ENCODE measurements around the gene RGS3.

RGS3 gene

DNA sequence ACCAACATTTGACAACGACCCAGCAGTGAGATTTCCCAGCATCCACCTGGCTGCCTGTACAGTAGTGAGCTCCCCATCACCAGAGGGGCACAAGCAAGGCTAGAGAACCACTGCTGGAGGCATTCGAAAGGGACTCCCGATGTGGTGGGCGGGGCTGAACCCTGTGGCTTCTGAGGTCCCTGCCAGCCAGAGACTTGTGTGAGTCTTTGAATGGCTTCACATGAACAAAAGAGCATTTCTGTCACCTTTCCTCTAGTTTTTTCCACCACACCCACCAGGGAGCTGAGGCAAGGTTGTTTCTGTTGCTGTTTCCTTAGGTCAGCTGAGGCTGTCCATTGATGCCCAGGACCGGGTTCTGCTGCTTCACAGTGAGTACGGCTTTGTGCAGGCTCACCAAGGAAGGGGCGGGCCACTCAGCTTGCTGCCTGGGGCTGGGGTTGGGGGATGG is 15.7 kb downstream of the RGS3 start:
- Histone ChIP-seq H3K27me3 (ENCODE audit: insufficient read depth, low read length) (no peaks in the 10 kb centered on the region), H3K27ac (ENCODE audit: low read depth, low read length) (no peak overlapping the region), H3K4me3 (ENCODE audit: low read length) (no peak overlapping the region), H3K9me3 (ENCODE audit: insufficient read depth, low read depth, low read length) (no peaks in the 10 kb centered on the region), H3K36me3 (ENCODE audit: insufficient read depth, low read length) (no peaks in the 10 kb centered on the region), H3K4me1 (ENCODE audit: insufficient read depth, low read length) (no peaks in the 10 kb centered on the region), H3K9ac (ENCODE audit: low read depth, low read length) (no peak overlapping the region)
- WGBS, result 65% methylated on average over 7 of the region's 7 CpGs

DNA sequence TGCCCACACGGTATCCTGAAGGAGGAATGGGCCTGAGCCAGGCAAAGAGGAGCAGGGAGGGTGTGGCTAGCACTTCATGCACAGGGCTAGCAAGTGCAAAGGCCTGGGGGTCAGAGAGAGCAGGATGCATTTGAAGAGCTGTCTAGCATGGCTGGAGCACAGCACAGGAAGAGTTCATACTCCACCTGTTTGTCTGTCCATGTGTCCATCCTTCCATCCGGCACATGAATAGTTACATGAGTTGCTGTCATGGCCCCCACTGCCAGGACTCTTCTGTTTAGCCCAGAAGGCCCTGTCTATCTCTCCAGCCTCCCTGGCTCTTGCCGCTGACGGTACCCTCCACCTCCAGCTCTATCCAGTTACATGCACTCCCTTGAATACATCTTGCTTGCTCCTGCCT is 17.1 kb downstream of the RGS3 start:
- H3K27me3 ChIP-seq (ENCODE audit: insufficient read depth, low read length), result no peaks in the 10 kb centered on the region
- 92% methylated on average over 4 of the region's 4 CpGs for WGBS

DNA sequence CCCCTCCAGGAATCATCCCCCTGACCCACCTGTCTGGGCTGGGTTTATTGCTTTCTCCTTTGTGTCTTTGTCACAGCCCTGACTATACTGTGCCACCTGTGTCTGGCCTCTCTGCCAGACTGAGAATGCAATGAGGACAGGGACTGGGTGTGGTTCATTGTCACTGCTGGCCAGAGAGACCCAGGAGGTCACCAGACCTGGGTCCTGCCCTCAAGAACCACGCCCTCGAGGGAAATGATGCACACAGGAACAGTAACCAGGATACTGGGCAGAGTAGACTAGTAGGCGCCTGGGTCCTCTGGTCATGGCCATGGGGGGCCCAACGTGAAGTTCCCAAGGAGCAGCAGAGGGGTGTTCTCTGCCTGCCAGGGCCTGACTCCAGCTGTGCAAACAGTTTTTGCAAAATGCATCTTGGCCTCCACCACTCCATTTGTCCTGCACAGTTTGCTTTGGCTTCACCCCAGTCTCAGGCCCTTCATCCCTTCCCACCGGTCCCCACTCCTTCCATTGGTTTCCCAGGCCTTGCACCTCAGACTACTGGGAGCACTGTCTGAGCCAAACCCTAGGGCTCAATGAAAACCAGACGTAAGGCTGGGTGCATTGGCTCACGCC is 17.8 kb downstream of the RGS3 start:
- WGBS, result 92% methylated on average over 7 of the region's 7 CpGs
- H3K4me3 ChIP-seq (ENCODE audit: low read length), result no peak overlapping the region
- H3K27me3 ChIP-seq (ENCODE audit: insufficient read depth, low read length), result no peaks in the 10 kb centered on the region
- no peaks in the 10 kb centered on the region for H3K4me1 ChIP-seq (ENCODE audit: insufficient read depth, low read length)
- no peaks in the 10 kb centered on the region for H3K36me3 ChIP-seq (ENCODE audit: insufficient read depth, low read length)
- H3K27ac ChIP-seq (ENCODE audit: low read depth, low read length), result no peak overlapping the region
- H3K9ac ChIP-seq (ENCODE audit: low read depth, low read length), result no peak overlapping the region
- H3K9me3 ChIP-seq (ENCODE audit: insufficient read depth, low read depth, low read length), result no peaks in the 10 kb centered on the region

More for the DNA sequence above, 17.1 kb downstream of the RGS3 start:
- no peak overlapping the region for H3K4me3 ChIP-seq (ENCODE audit: low read length)
- H3K9me3 ChIP-seq (ENCODE audit: insufficient read depth, low read depth, low read length), result no peaks in the 10 kb centered on the region
- H3K27ac ChIP-seq (ENCODE audit: low read depth, low read length), result no peak overlapping the region
- no peak overlapping the region for H3K9ac ChIP-seq (ENCODE audit: low read depth, low read length)
- H3K4me1 ChIP-seq (ENCODE audit: insufficient read depth, low read length), result no peaks in the 10 kb centered on the region
- no peaks in the 10 kb centered on the region for H3K36me3 ChIP-seq (ENCODE audit: insufficient read depth, low read length)

DNA sequence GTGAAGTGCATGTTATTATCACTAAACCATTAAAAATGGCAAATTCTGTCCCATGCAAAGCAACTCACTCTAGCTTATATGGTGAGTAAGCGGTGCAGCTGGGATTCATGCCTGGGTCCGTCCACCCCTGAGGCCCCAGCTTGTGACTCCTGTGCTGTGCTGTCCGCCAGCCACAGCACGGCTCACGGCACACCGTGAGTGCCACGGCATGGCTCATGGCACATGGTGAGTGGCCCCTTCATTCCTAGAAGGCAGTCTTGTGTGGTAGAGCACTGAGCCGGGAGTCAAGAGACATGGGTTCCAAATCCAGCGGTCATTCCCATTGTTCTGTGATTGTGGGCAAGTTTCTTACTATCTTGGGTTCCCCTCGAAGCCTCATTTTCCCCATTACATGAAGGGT is 18.8 kb downstream of the RGS3 start:
- no peak overlapping the region for H3K4me3 ChIP-seq (ENCODE audit: low read length)
- no peak overlapping the region for H3K9ac ChIP-seq (ENCODE audit: low read depth, low read length)
- H3K27ac ChIP-seq (ENCODE audit: low read depth, low read length), result no peak overlapping the region
- no peaks in the 10 kb centered on the region for H3K9me3 ChIP-seq (ENCODE audit: insufficient read depth, low read depth, low read length)
- H3K36me3 ChIP-seq (ENCODE audit: insufficient read depth, low read length), result no peaks in the 10 kb centered on the region
- 96% methylated on average over 8 of the region's 10 CpGs for WGBS
- no peaks in the 10 kb centered on the region for H3K4me1 ChIP-seq (ENCODE audit: insufficient read depth, low read length)
- H3K27me3 ChIP-seq (ENCODE audit: insufficient read depth, low read length), result no peaks in the 10 kb centered on the region

DNA sequence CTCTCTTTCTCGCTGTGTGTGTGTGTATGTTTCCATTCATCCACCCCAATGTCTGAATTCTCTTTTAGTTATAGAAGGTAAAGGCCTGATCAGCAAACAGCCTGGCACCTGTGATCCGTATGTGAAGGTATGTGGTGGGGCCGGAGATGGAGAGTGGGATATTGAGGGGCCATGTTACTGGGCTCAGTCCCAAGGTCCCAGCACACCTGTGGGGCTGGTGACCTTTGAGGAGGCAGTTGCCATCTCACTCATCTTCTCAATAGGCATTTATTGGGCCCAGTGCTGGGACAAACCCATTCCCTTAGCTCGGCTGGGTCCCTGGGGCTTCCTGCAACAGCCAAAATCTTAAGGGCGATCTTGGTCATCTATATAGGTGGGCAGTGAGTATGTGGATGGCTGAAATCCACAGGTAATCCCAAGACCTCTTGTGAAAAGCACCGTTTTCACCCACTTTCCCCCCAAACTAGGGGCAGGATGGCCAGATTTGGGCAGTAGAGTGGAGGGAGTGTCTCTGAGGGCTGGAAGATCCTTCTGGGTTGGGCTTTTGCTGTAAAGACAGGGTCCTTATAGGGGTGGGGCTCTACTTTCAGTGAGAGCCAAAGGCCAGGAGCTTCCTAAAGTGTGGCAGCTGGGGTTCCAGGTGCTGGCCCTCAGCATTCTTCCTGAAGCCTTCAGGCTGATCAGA is 19.6 kb downstream of the RGS3 start:
- H3K27me3 ChIP-seq (ENCODE audit: insufficient read depth, low read length), result no peaks in the 10 kb centered on the region
- H3K4me3 ChIP-seq (ENCODE audit: low read length), result no peak overlapping the region
- no peak overlapping the region for H3K9ac ChIP-seq (ENCODE audit: low read depth, low read length)
- H3K9me3 ChIP-seq (ENCODE audit: insufficient read depth, low read depth, low read length), result no peaks in the 10 kb centered on the region
- WGBS, result 93% methylated on average over 5 of the region's 6 CpGs
- H3K4me1 ChIP-seq (ENCODE audit: insufficient read depth, low read length), result no peaks in the 10 kb centered on the region
- H3K36me3 ChIP-seq (ENCODE audit: insufficient read depth, low read length), result no peaks in the 10 kb centered on the region
- no peak overlapping the region for H3K27ac ChIP-seq (ENCODE audit: low read depth, low read length)

DNA sequence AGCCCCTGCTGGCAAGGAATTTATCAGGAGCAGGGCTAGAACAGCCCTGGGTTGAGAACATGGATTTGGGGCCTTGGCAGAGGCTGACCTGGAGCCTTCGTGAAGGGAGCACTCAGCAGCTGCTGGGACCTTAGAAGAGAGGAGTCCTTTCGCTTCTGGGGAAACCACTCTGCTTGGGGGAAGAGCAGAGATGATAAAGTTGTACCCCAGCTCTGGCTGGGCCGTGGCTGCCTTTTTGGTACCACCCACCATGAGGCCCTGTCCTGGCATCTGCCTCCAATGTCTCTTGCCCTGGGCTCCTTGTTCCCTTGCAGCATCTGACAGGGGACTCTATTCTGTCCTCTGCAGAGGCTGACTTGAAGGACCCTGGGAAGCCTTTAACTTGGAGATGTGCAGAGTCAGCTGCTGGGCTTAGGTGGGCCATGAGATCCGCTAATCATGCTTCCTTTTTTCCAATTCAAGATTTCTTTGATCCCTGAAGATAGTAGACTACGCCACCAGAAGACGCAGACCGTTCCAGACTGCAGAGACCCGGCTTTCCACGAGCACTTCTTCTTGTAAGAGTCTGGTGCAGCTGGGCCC is 20.2 kb downstream of the RGS3 start:
- H3K27me3 ChIP-seq (ENCODE audit: insufficient read depth, low read length), result no peaks in the 10 kb centered on the region
- WGBS, result 89% methylated on average over 9 of the region's 9 CpGs
- H3K4me1 ChIP-seq (ENCODE audit: insufficient read depth, low read length), result no peaks in the 10 kb centered on the region
- H3K4me3 ChIP-seq (ENCODE audit: low read length), result no peak overlapping the region
- no peaks in the 10 kb centered on the region for H3K9me3 ChIP-seq (ENCODE audit: insufficient read depth, low read depth, low read length)
- H3K27ac ChIP-seq (ENCODE audit: low read depth, low read length), result no peak overlapping the region
- H3K9ac ChIP-seq (ENCODE audit: low read depth, low read length), result no peak overlapping the region
- H3K36me3 ChIP-seq (ENCODE audit: insufficient read depth, low read length), result no peaks in the 10 kb centered on the region

DNA sequence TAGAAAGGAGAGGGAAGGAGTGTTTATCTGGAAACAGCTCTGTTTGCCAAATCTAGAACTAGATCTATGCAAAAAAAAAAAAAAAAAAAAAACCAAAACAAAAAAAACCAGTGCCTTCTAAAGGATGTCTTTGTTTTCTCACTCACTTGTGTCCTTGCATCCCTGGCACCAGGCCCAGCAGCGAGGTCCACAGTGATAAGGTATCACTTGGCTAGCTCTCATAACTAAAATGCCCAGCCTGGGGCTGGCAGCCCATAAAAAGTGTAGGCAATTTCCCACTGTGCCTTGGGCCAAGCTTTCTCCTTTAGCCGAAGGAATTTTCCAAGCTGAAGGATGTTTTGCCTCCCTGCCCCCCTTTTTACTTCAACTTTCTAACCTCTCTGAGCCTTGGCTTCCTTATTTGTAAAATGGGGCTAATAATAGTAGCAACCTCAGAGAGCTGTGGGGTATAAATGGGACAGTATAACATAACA is 20.8 kb downstream of the RGS3 start:
- no peak overlapping the region for H3K27ac ChIP-seq (ENCODE audit: low read depth, low read length)
- 93% methylated on average over 2 of the region's 2 CpGs for WGBS

DNA sequence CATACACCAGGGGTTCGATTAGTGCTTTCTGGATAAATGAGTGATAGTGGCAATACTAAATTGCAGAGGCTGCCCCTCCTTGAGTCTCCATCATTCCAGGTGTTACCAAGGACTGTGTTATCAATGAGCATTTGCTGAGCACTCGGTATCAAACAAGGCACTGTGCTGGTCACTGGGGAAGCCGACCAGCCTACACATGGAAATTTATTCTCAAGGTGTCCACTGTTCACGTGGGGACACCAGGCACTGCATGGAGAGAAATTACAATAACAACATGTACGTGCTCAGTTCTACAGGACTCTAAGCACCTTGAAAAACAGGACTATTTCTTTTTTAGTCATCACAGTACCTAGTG is 22.2 kb downstream of the RGS3 start:
- Histone ChIP-seq H3K4me1 (ENCODE audit: insufficient read depth, low read length) (no peaks in the 10 kb centered on the region), H3K36me3 (ENCODE audit: insufficient read depth, low read length) (no peaks in the 10 kb centered on the region), H3K9ac (ENCODE audit: low read depth, low read length) (no peak overlapping the region), H3K4me3 (ENCODE audit: low read length) (no peak overlapping the region), H3K27ac (ENCODE audit: low read depth, low read length) (no peak overlapping the region), H3K9me3 (ENCODE audit: insufficient read depth, low read depth, low read length) (no peaks in the 10 kb centered on the region), H3K27me3 (ENCODE audit: insufficient read depth, low read length) (no peaks in the 10 kb centered on the region)
- WGBS, result 95% methylated on average over 5 of the region's 5 CpGs

More for the DNA sequence above, 20.8 kb downstream of the RGS3 start:
- Histone ChIP-seq H3K9ac (ENCODE audit: low read depth, low read length) (no peak overlapping the region), H3K4me3 (ENCODE audit: low read length) (no peak overlapping the region), H3K9me3 (ENCODE audit: insufficient read depth, low read depth, low read length) (no peaks in the 10 kb centered on the region), H3K4me1 (ENCODE audit: insufficient read depth, low read length) (no peaks in the 10 kb centered on the region), H3K36me3 (ENCODE audit: insufficient read depth, low read length) (no peaks in the 10 kb centered on the region), H3K27me3 (ENCODE audit: insufficient read depth, low read length) (no peaks in the 10 kb centered on the region)

DNA sequence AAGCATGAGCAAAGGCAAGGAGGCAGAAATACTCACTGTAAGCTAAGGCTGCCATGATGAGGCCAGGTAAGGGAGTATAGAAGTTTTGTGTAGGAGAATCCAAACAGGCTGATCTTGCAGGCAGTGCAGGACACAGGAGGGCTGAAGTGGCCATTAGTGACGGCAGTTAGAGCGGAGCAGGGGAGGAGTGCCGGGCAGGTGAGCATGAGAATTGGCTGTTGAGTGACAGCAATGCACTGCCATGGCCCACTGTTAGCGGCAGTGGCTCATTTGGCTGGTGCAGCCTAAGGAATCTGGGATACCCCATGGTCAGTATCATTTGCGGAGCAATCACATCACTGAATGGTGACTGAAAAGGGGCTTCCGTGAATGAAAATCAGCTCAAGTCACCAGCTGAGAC is 22.8 kb downstream of the RGS3 start:
- Histone ChIP-seq H3K27me3 (ENCODE audit: insufficient read depth, low read length) (no peaks in the 10 kb centered on the region), H3K4me1 (ENCODE audit: insufficient read depth, low read length) (no peaks in the 10 kb centered on the region), H3K4me3 (ENCODE audit: low read length) (no peak overlapping the region), H3K9ac (ENCODE audit: low read depth, low read length) (no peak overlapping the region; the same call in 1 of the 2 replicates), H3K36me3 (ENCODE audit: insufficient read depth, low read length) (no peaks in the 10 kb centered on the region), H3K27ac (ENCODE audit: low read depth, low read length) (no peak overlapping the region), H3K9me3 (ENCODE audit: insufficient read depth, low read depth, low read length) (no peaks in the 10 kb centered on the region)
- 85% methylated on average over 6 of the region's 6 CpGs for WGBS

DNA sequence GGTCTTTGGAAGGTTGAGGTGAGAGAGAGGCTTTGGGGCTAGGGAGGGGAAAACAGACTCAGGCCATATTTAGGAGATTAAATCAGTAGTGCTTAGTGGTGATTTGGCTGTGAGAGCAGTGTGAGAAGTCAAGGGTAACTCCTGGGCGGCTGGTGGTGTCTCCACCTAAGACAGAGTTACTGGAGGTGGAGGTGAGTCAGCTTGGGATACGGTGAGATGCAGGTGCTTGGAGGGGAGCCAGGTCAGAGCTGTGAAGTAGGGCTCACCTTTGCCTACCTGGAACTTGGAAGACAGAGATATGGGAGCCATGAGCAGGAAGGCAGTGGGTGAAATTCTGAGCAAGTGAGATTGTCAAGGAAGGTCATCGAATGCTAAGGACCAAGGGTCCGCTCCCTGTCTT is 24.5 kb downstream of the RGS3 start:
- H3K36me3 ChIP-seq (ENCODE audit: insufficient read depth, low read length), result no peaks in the 10 kb centered on the region
- no peak overlapping the region for H3K9ac ChIP-seq (ENCODE audit: low read depth, low read length)
- no peaks in the 10 kb centered on the region for H3K9me3 ChIP-seq (ENCODE audit: insufficient read depth, low read depth, low read length)
- no peaks in the 10 kb centered on the region for H3K27me3 ChIP-seq (ENCODE audit: insufficient read depth, low read length)
- H3K27ac ChIP-seq (ENCODE audit: low read depth, low read length), result no peak overlapping the region
- WGBS, result 94% methylated on average over 4 of the region's 4 CpGs
- no peak overlapping the region for H3K4me3 ChIP-seq (ENCODE audit: low read length)
- peaks cover 11% of the 10 kb centered on the region; the same call in 1 of the 2 replicates for H3K4me1 ChIP-seq (ENCODE audit: insufficient read depth, low read length)

DNA sequence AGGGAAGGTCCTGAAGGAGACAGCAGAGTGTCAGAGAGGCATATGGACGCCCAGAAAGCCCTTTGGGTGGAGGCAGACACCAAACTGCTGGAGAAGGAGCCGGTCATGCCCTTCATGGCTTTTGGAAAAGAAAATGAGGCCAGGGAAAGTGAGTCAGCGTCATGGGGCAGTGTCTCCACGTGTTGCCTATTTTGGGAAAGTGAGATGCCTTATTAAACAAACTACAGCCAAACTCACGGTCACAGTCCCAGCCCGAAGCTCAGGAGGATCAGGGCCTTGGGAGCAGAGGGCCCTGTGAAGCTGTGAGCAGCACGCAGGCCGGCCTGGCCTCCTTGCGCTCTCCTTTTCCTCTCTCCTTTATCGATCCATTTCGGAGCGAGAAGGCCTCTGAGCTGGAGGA is 25.0 kb downstream of the RGS3 start:
- Histone ChIP-seq H3K27me3 (ENCODE audit: insufficient read depth, low read length) (no peaks in the 10 kb centered on the region), H3K4me1 (ENCODE audit: insufficient read depth, low read length) (peaks cover 12% of the 10 kb centered on the region; the same call in 1 of the 2 replicates), H3K9ac (ENCODE audit: low read depth, low read length) (no peak overlapping the region), H3K9me3 (ENCODE audit: insufficient read depth, low read depth, low read length) (no peaks in the 10 kb centered on the region), H3K27ac (ENCODE audit: low read depth, low read length) (no peak overlapping the region), H3K36me3 (ENCODE audit: insufficient read depth, low read length) (no peaks in the 10 kb centered on the region), H3K4me3 (ENCODE audit: low read length) (no peak overlapping the region)
- 89% methylated on average over 12 of the region's 12 CpGs for WGBS

Measured in HUES64 (cell line).